Astrocyte of the spinal cord (primary cell): Measurements from ENCODE around the gene RMI2.

Experiments
- DNase-seq: peaks from one replicate; pipeline ENCODE4 v3.0.0; 2011; ENCODE audit warnings: low read depth, low spot score
- H3K4me3 ChIP-seq: 2 replicates; pipeline ENCODE4 v1.5.1; 2011; ENCODE audit warnings: low read depth, mild to moderate bottlenecking, low read length, moderate library complexity
- in situ Hi-C: cut with HindIII; loops from 2 replicates; pipeline ENCODE4 v1.10.0; 2017; ENCODE audit warnings: low sequenced_read_pairs
- TF ChIP-seq, protein P1 (sequence below): IDR thresholded peaks from 2 replicates; pipeline ENCODE4 v1.5.1; 2012; ENCODE audit warnings: low read depth, mild to moderate bottlenecking, low read length, inconsistent platforms

RMI2 gene

GRCh38 chr16:11355862-11356261 is 10.6 kb downstream of the RMI2 start:
- in situ Hi-C loops, result no loop called here
- TF ChIP-seq, protein P1, sequence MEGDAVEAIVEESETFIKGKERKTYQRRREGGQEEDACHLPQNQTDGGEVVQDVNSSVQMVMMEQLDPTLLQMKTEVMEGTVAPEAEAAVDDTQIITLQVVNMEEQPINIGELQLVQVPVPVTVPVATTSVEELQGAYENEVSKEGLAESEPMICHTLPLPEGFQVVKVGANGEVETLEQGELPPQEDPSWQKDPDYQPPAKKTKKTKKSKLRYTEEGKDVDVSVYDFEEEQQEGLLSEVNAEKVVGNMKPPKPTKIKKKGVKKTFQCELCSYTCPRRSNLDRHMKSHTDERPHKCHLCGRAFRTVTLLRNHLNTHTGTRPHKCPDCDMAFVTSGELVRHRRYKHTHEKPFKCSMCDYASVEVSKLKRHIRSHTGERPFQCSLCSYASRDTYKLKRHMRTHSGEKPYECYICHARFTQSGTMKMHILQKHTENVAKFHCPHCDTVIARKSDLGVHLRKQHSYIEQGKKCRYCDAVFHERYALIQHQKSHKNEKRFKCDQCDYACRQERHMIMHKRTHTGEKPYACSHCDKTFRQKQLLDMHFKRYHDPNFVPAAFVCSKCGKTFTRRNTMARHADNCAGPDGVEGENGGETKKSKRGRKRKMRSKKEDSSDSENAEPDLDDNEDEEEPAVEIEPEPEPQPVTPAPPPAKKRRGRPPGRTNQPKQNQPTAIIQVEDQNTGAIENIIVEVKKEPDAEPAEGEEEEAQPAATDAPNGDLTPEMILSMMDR, result no peak
- no peak for DNase-seq
- H3K4me3 ChIP-seq, result no peak overlapping the region

- no peak overlapping the region for H3K4me3 ChIP-seq
- in situ Hi-C loops, result no loop called here
- TF ChIP-seq, protein P1, result peak; percentile 82
- DNase-seq, result peak; percentile 60
Measured at GRCh38 chr16:11356573-11357331, 11.5 kb downstream of the RMI2 start.

- no peak overlapping the region for H3K4me3 ChIP-seq
- in situ Hi-C loops, result no loop called here
- DNase-seq, result no peak
- TF ChIP-seq, protein P1, result no peak
Measured at GRCh38 chr16:11358531-11358930, 13.3 kb downstream of the RMI2 start.

DNA sequence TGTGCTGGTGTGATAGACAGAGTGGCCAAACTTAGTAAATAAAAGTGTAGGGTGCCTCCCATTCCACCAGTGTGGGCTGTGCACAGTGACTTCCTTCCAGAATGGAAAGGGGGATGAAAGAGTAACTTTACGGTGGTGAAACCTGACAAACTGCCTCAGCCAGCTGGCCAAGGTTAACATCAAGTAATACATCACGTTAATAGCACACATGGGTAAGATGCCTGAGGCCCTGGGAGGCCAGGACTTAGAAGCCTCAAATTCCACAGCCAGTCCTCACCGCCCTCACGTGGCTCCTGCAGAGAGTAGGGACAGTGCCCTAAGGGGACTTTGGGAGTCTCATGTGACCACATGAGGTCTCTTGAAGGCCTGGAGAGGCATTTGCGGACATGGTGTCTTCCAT is 14.1 kb downstream of the RMI2 start:
- TF ChIP-seq, protein P1, result no peak
- DNase-seq, result peak; percentile 69
- in situ Hi-C loops, result no loop called here
- no peak overlapping the region for H3K4me3 ChIP-seq

DNA sequence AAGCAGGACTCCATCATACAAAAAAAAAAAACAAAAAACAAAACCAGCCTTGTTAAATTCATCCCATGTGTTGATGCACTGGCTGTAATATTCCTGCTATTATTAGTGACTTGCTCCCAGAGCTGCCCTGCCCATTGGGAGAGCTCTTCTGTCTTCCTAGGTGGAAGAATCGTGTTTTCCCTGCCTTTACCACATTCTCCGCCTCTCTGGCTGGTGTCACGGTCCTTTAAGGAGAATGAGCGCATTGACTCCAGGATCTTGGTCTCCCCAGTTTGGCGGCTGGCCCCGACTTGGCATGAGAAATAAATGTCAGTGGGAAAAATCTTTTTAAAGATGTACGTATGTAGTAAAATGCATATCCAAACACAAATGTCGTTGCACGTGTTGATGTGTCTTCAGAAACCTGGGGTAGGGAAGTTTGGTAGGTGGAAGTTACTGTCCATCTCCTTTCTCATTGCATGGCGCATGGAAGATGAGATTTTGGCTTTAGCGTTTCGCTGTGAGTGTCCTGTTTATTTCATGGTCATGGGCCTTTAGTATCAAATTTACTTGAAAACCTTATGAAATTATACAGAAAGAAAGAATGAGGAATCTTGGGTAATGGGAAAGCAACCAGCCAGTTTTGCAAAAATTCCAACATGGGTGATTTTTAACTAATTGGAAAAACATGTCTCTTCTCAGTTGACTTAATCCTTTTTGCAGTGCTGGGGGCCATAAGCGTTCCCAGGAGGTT is 15.5 kb downstream of the RMI2 start:
- DNase-seq, result no peak
- TF ChIP-seq, protein P1, result no peak
- H3K4me3 ChIP-seq, result no peak overlapping the region
- in situ Hi-C loops, result no loop called here

GRCh38 chr16:11361701-11362451 is 16.6 kb downstream of the RMI2 start:
- no peak for DNase-seq
- in situ Hi-C loops, result no loop called here
- no peak overlapping the region for H3K4me3 ChIP-seq
- TF ChIP-seq, protein P1, result no peak
